ENCODE measurements around the gene SLC25A30. TPM values are rescaled to one million over a fixed set of nuclear protein-coding genes. Genes with fewer than 3 reads are reported as not detected.

Gene SLC25A30
- total RNA-seq, 2 donors from 2014 or later: 12.6 to 14.2 TPM

GRCh38 chr13:45456196-45456972 is 38.2 kb upstream of the SLC25A30 start:
- DNase-seq (ENCODE audit: low spot score): no peak
- TF ChIP-seq POLR2A (IDR thresholded peaks at IDR 0.05): no peak
- Histone ChIP-seq H3K4me1 (replicated peaks) (no peaks in the 10 kb centered on the region), H3K36me3 (no peaks in the 10 kb centered on the region), H3K9me3 (no peaks in the 10 kb centered on the region), H3K4me3 (no peak overlapping the region), H3K27ac (no peak overlapping the region), H3K27me3 (replicated peaks; ENCODE audit: insufficient read depth) (no peaks in the 10 kb centered on the region)
- 85% methylated on average over 2 of the region's 2 CpGs for WGBS
- intact Hi-C loops (cut with DNase I): no loop called here

DNA sequence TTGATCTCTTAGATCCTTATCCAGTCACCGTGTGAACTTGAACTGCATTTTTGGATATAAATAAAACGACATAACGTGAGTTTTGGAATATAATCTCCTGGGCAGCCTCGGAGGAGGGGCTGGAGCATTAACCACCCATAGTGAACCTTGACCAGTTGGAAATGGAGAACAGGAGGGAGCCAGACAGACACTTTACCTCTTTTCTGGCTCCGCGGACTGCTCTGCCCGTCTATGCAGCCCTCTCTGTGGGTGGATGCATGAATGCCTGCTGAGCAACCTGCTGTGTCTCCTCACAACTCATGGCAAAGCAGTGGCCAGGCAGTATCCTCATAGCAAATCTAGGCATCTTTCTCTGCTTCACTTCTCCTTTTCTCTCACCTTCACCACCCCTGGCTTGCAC is 36.0 kb upstream of the SLC25A30 start:
- 72% methylated on average over 7 of the region's 7 CpGs for WGBS
- no peaks in the 10 kb centered on the region for H3K4me1 ChIP-seq (replicated peaks)
- TF ChIP-seq CTCF (IDR thresholded peaks at IDR 0.05): no peak
- no peak for TF ChIP-seq POLR2A (IDR thresholded peaks at IDR 0.05)
- no peak for TF ChIP-seq POLR2AphosphoS5 (IDR thresholded peaks at IDR 0.05)
- no peaks in the 10 kb centered on the region for H3K9me3 ChIP-seq
- DNase-seq (ENCODE audit: low spot score): no peak
- no peak overlapping the region for H3K4me3 ChIP-seq
- no peaks in the 10 kb centered on the region for H3K36me3 ChIP-seq
- no peaks in the 10 kb centered on the region for H3K27me3 ChIP-seq (replicated peaks; ENCODE audit: insufficient read depth)
- intact Hi-C loops (cut with DNase I): no loop called here
- H3K27ac ChIP-seq: no peak overlapping the region

GRCh38 chr13:45451282-45451681 is 33.1 kb upstream of the SLC25A30 start:
- intact Hi-C loops (cut with DNase I): no loop called here
- Histone ChIP-seq H3K9me3 (no peaks in the 10 kb centered on the region), H3K4me3 (no peak overlapping the region), H3K36me3 (no peaks in the 10 kb centered on the region), H3K27ac (no peak overlapping the region), H3K27me3 (replicated peaks; ENCODE audit: insufficient read depth) (no peaks in the 10 kb centered on the region), H3K4me1 (replicated peaks) (no peaks in the 10 kb centered on the region)
- TF ChIP-seq CTCF (IDR thresholded peaks at IDR 0.05): no peak
- no peak for TF ChIP-seq POLR2A (IDR thresholded peaks at IDR 0.05)
- no peak for TF ChIP-seq POLR2AphosphoS5 (IDR thresholded peaks at IDR 0.05)
- 97% methylated on average over 4 of the region's 4 CpGs for WGBS
- DNase-seq (ENCODE audit: low spot score): no peak

GRCh38 chr13:45448965-45449559 is 30.9 kb upstream of the SLC25A30 start:
- H3K4me1 ChIP-seq (replicated peaks): no peaks in the 10 kb centered on the region
- no peaks in the 10 kb centered on the region for H3K27me3 ChIP-seq (replicated peaks; ENCODE audit: insufficient read depth)
- H3K9me3 ChIP-seq: no peaks in the 10 kb centered on the region
- H3K36me3 ChIP-seq: no peaks in the 10 kb centered on the region
- intact Hi-C loops (cut with DNase I): no loop called here
- WGBS: 94% methylated on average over 1 of the region's 1 CpG
- TF ChIP-seq POLR2AphosphoS5 (IDR thresholded peaks at IDR 0.05): no peak
- no peak for TF ChIP-seq POLR2A (IDR thresholded peaks at IDR 0.05)
- no peak for TF ChIP-seq CTCF (IDR thresholded peaks at IDR 0.05)
- no peak overlapping the region for H3K27ac ChIP-seq
- no peak for DNase-seq (ENCODE audit: low spot score)
- no peak overlapping the region for H3K4me3 ChIP-seq

- Histone ChIP-seq H3K4me1 (replicated peaks) (no peaks in the 10 kb centered on the region), H3K9me3 (no peaks in the 10 kb centered on the region), H3K27me3 (replicated peaks; ENCODE audit: insufficient read depth) (no peaks in the 10 kb centered on the region), H3K4me3 (no peak overlapping the region), H3K36me3 (no peaks in the 10 kb centered on the region), H3K27ac (no peak overlapping the region)
- no peak for DNase-seq (ENCODE audit: low spot score)
- no peak for TF ChIP-seq CTCF (IDR thresholded peaks at IDR 0.05)
- no peak for TF ChIP-seq POLR2AphosphoS5 (IDR thresholded peaks at IDR 0.05)
- TF ChIP-seq POLR2A (IDR thresholded peaks at IDR 0.05): no peak
- 49% methylated on average over 9 of the region's 9 CpGs for whole genome bisulfite sequencing
- intact Hi-C loops (cut with DNase I): no loop called here
These were observed 29.0 kb upstream of the SLC25A30 start for GRCh38 chr13:45447050-45447661.

Data from prostate gland (tissue), 2 donors.